Stimulated activated CD4-positive, alpha-beta T cell treated with anti-CD3 and anti-CD28 coated beads, TNF-alpha, amount 100 ng/mL, for 1 hour (primary cell): ENCODE measurements around the gene CLSTN3.

Experiments used
- DNase-seq, 3 donors: peaks; one replicate each; pipeline ENCODE4 v3.0.0-alpha.2; 2020; ENCODE audit warnings: low read depth in 3 of 3, low spot score in 1 of 3

The CLSTN3 gene

DNA sequence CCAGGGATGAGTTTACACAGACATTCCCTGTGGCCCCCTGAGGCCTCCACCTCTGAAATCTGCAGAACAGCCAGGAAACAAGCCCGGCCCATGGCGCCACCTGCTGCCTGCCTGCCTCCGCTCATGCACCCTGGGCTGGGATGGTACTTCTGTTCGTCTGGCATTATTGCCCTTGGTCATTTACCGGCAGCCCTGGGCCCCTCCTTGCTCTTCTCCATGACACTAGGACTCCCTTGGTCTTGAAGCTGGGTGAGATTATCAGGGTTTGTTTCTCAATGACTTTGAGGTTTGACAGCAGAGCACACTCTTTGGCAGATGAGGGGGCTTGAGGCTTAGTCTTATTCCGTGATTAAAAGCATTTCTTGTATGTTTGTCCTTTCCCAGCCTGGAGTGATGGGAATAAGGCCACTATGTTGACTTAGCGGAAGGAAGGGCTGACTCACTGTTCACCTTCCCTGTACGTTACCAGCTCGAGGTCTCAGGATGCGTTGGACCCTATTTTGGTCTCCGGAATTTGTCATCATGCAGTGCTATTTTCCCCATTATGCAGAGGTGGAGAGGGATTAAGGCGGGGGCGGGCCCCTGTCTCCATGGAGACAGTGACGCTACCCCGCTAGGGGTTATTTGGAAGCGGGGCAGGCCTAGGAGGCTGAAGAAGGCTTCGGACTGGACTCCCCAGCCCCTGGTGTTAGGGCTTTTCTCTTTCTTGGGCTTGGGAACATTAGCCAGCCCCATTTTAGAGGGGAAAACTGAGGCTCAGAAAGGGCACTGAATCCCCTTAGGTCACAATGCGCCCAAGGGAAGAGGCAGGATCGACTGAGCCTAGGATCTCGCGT, 58.6 kb downstream of the CLSTN3 start:
- peak in 2 of 3 donors; percentile 19 to 49 for DNase-seq

DNA sequence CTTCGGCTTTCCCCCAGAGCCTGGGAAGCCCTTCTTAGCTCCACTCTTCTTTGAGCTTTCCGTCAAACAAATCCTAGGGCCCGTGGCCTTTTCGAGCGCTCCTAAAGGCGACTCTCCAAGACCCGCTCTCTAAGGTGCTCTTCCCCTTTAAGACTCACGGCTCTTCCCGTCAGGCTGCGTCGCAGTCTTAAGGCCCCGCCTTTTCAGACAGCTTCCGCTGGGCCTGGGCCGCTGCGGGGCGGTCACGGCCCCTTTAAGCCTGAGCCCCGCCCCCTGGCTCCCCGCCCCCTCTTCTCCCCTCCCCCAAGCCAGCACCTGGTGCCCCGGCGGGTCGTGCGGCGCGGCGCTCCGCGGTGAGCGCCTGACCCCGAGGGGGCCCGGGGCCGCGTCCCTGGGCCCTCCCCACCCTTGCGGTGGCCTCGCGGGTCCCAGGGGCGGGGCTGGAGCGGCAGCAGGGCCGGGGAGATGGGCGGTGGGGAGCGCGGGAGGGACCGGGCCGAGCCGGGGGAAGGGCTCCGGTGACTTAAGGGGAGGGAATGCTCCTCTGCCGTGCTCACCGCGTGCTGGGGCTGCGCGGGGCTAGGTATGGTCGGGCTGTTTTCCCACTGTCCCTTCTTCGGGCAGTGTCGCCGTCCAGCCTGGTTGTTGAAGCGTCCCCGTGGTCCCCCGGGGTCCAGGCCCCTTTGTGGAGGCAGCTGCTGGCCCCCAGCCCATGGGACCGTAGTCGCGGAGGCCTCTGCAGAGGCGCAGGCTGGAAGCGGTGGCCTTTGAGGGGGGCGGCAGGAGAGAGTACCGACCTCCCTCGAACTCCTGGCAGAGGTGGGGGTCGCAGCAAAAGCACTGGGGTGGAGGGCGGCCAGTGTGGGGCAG, 59.5 kb downstream of the CLSTN3 start, which contains the start of gene PEX5:
Gene PEX5 (plus strand): TSS at position 289 of the 870 bp plus-strand sequence. CDS start 692 bp downstream, outside the sequence.
- peak; percentile 68 to 70 (median 68) for DNase-seq

DNA sequence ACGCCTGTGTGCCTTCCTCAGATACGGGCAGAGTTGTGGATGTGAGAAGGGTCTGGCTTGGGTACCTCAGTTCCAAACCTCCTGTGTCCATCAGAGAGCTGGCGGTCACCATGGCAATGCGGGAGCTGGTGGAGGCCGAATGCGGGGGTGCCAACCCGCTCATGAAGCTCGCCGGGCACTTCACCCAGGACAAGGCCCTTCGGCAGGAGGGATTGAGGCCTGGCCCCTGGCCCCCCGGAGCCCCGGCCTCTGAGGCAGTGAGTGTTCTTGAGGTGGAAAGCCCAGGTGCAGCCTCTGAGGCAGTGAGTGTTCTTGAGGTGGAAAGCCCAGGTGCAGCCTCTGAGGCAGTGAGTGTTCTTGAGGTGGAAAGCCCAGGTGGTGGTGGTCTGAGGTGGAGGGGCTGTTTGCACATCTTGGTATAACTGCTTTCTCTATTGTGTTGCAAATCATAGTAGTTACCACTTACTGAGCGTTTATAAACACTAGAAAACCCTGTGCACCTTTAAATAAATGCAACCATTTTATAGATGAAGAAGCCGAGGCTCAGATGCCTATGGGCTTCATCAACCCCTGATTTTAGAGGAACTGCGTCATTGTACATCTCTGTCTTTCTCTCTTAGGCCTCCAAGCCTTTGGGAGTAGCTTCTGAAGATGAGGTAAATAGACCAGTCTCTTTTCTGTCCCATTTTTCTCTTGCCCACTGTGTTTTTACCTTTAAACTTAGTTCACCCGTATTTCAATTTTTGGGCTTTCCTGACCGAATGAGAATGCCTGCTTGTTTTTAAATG, 60.3 kb downstream of the CLSTN3 start:
- DNase-seq = peak in 1 of 3 donors; percentile 1

DNA sequence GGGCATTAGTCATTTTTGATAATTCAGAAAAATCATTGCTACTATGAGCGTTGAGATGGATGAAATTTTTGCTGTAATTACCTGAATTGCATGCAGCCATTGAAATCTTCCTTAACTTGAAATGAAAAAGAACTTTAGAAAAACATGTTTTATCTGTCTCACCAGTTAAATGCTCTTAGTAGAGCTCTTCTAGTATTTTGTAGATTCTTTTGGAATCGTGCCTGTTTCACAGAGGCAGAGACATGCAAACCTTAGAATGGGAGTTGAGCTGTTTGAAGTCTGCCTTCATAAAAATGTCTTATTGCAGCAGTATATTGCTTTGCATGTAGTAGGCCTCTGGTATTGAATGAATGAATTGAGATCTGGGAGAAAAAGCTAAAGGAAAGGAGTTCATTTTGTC, 63.5 kb downstream of the CLSTN3 start:
- no peak for DNase-seq

DNA sequence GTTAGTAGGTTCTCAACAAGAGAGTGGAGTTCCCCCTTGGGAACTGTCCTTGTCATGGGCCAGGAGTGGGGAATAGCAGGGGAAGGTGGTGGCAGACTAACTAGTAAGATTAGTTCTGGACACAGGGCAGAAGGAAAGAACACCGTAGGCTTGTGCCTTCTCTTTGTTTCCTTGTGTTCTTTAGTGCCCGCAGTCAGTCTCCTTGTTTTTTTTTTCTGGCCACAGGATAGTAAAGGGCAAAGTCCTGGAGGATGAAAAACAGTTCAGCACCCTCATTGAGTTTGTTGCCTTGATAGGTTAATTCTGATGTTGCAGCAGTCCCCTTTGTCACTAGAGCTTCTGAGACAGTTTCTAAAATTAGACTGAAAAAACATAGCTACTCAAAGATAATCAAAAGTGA, 67.7 kb downstream of the CLSTN3 start:
- DNase-seq = no peak

DNA sequence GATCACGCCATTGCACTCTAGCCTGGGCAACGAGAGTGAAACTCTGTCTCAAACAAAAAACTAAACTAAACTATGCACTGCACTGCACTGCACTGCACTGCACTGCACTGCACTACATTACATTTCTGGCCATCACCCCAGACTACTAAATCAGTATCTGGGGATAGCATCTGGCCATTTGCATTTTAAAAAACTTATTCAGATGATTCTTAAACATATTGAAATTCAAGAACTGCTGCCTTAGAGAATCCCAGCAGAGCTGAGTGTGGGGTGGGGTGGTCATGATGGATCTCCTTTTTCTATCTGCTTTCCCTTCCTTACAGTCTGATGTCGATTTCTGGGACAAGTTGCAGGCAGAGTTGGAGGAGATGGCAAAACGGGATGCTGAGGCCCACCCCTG, 72.9 kb downstream of the CLSTN3 start:
- no peak for DNase-seq

DNA sequence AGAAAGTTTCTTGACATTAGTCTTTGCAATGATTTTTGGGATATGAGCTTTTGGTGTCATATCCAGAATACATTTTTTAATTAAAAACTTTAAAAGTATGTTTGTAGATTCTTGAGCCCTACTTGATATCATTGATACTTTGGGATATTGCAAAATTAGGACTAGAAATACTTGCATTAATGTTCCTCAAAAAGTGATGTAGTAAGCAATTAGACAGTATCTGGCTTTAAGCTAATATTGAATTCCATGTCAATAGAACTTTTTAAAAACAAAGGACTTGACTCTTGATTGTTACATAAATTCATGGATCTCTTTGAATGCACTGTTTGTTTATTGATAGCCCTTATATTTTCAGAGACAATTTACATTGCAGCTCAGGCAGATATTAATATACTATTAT, 74.9 kb downstream of the CLSTN3 start:
- no peak for DNase-seq

DNA sequence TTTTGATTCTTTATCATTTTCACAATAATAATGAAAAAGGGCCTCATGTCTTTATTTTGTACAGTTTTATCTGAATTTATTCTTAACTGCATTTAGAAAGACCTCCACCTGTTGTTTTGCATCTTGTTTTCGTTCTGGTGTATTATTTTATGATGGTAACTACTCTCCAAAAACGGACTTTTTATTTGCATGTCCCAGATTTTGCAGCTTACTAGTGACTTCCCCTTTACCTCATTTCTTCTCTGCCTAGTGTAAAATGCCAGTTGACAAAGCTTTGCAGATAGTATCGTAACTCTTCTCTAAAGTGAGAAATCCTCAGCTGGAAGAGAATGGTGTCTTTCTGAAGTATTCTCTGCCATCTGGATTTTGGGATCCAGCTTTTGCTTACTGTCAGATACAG, 76.5 kb downstream of the CLSTN3 start:
- no peak for DNase-seq

DNA sequence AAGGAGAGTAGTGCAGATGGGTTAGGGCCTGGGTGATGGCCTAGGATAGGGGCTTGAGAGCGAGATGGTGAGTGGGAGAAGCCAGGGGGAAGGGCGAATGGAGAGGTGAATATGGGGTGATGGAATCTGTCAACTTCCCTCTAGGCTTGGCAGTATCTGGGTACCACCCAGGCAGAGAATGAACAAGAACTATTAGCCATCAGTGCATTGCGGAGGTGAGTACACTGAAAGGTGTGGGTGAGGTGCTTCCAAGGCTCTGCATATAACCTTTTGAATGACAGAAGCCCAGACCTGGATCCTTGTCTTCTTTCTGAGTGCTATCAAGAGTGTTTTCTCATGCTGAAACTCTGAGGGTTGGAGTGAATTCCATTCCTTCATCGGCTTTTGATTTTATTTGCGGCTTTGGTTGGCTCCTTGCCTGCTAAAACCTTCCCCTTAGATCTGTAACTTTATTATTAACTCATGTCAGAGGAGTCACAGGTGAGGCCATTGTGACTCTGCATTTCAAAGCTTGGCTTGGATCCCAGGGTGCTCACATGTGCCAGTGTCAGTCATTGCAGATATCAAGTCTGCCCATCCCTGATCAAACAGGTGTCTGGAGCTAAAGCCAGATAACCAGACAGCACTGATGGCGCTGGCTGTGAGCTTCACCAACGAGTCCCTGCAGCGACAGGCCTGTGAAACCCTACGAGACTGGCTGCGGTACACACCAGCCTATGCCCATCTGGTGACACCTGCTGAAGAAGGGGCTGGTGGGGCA, 77.9 kb downstream of the CLSTN3 start:
- DNase-seq = no peak
